Germinal center (tissue), 1 donor: ENCODE results near the gene PLEKHG3.

ENCODE experiments used
- DNase-seq: peaks from one replicate; pipeline ENCODE4 v3.0.0; 2012; ENCODE audit warnings: mixed read lengths, low spot score

The PLEKHG3 gene

DNA sequence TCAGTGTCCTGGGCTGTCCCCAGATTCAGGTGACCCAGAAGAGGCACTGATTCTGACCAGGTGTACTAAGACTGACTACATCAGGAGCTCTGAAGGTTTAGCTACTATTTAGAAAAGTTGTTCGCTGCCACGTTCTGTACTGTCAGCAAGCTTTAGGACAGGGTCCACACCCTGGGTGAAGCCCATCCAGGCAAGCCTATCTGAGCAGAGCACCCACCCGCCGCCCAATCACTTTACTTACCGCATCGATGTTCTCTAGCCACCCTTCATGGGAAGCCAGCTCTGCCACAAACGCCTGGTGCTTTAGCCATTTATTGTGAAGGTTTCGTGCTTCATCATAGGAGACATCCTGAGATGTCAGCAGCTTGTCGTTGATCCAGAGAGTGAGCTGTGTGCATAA lies 79.8 kb downstream of the PLEKHG3 start:
- DNase-seq = no peak

DNA sequence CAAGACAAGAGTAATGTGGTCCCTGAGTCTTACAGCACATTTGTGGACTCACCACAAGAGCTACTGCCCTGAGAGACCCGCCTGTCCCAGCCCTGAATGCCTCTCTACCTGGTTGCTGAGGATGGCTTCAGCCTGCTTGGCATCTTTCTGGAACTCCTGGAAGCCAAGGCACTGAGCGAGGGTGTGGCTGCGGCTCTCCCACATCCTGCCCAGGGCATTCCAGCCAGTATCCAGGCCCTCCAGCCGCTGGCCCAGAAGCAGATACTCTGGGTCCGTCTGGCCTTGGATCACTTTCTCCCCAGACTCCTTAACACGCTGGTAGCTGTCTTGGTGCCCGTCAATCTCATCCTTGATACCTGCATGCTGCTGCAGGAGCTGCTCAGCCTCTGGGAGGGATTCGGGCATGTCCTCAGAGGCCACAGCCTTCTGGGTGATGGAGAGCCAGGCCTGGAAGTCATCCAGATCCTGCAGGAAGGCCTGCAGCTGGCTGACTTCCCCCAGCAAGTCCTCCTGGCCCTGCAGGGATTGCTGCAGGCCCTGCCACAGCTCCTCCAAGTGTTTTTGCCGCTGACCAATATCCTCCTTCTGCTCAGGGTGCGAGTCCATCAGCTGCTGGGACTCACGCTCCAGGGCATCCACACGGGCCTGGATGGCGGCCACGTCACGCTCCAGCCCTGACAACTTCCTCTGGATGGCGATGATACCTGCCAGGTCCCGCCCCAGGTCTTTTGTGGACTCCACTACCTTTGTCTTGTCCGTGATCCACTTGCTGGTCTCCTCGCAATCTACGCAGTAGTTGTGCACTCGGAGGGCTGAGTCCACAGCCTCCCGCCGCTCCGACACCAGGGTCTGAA lies 82.3 kb downstream of the PLEKHG3 start:
- no peak for DNase-seq

DNA sequence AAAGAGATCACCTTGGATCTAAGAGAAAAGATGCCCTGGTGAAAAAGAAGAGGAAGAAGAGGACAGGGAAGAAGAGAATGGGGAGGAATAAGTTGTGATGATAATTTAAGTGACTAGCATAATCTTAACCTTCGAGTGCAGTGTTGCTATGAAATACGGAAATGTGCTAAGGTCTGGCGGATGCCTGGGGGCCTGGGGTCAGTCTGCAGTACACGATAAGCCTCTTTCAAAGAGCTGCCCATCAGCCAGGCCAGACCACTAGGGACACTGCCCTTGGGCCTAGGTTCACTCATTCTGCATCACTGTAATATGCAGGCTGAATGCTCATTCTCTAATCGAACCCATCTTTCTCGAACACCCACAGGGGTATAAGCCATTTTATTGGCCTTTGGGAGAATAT lies 83.4 kb downstream of the PLEKHG3 start:
- DNase-seq = no peak

DNA sequence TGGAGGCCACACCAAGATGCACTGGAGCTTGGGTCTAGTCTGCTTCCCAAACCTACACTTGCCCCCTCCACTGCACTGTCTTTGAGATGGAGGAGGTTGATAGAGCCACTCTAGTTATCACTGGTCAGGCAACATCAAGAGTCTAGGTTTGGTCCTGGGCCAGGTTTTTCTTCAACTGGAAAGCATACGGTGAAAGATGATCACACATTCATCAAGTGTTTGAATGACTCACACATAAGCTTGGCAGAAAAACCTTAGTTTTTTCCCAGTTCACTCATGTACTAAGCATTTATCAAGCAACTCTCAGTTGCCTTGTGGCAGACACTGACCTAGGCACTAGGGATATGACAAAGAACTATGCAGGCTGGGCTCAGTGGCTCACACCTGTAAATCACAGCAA lies 84.5 kb downstream of the PLEKHG3 start:
- DNase-seq = no peak

DNA sequence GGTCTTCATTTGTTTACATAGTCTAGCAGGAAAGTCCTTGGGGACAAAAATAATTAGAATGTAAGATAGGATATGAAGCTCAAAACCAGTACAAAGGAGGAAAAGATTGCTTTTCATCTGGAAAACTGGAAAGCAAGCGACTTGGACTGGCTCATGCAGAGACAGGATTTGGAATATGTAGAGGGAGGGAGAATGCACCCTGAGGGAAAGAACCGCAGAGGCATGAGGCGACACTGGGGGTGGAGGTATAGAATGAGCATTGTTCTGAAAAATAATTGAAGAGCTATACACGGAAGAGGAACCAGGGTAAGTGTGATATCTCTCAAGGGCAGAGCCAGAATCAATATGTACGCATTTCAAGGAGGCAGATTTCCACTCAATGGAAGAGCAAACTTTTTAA lies 85.5 kb downstream of the PLEKHG3 start:
- no peak for DNase-seq

DNA sequence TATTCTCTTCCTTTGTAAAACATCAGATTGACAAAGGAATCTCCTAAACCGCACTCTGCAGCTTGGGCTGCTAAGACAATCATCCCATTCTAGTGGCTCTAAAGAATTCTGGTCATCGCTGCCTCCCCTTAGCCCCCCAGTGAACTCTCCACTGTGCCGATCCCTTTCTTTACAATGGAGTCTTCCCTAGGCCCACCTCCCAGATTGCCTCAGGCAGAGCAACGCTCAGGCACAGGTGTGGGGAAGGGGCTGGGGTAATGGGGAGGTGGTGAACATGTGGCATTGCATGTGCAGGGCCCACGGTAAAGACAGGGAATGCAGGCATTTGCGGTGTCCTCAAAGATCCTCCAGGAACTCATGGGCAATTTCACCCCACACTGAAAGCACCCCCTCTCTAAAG lies 86.3 kb downstream of the PLEKHG3 start:
- no peak for DNase-seq

DNA sequence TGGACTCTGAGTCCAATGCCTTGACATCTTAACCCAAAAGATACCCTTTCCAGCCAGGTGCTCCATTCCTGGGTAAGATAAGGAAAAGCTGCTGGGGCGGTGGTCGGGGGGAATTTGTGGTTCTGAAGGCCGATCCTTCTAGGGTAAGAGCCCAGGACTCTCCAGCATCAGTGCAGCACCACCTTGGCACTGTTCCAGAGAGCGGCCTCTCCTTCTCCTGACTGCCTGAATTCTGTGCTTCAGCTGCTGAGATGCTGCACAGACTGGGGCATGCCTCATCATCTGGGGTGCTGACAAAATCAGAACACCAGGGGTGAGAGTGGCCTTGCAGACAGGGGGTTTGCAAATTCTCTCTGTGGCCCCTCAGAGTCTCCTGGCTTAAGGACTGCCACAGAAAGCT lies 88.0 kb downstream of the PLEKHG3 start:
- DNase-seq = no peak

DNA sequence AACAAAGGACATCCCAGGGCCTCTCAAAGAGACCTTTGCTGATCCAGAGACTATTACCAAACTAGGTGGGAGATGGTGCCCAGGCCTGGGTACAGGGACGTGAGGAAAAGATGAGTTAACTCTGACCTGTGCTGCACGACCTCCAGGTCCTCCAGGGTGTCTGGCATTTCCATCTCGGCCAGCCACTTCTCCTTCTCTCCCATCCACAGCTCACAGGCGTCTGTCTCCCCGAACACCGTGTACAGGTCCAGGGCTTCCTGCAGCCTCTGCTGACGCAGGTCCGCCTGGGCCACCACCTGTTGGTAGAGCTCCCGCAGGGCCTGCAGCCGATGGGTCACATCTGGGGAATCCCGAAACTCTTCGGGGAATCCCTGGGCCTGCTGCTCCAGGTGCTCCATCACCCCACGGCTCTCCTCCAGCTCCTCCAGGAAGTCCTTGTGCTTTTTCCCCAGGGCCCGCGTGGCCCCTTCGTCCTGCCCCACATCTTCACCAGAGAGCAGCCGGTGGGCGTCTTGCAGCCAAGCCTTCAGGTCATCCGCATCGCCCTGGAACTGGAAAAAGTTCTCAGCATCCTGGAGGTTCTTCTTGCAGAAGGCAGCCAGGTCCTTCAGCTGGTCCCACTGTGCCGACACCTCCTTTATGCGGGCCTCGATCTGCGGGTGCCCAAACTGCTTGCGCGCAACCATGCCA lies 88.8 kb downstream of the PLEKHG3 start:
- no peak for DNase-seq

DNA sequence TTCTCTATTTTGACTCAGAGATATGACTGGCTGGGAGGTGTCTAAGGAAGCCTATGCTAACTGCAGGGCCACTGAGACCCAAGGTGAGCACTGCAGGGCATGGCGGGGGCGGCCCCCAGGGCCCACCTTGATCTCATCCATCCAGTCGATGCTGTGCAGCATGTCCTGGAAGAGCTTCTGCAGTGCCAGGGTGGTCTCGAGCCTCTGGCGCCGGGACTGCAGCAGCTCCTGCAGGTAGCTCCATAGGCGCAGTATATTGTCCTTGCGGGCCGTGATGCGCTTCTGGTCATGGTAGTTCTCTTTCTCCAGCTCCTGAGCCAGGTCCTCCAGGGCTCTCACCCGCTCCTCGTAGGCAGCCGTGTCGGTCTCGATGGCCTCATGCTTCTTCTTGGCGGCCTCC lies 91.0 kb downstream of the PLEKHG3 start:
- no peak for DNase-seq

DNA sequence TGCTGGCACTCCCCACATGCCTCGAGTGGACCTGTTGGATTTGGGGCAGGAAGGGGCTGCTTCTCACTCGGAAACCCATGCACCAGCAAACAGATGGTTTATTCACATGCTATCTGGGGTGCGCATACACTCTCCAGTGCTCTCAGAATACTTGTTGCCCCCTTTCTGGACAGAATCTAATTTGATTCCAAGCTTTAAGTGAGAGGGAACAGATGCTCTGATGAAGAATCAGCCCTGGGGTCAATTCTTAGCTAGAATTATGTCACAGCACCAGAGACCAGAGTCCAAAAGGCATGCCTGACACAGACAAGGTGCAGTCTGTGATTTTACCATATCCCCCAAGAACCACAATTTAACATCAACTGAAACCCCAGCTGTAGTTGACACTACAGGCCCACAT lies 91.7 kb downstream of the PLEKHG3 start:
- DNase-seq = no peak

DNA sequence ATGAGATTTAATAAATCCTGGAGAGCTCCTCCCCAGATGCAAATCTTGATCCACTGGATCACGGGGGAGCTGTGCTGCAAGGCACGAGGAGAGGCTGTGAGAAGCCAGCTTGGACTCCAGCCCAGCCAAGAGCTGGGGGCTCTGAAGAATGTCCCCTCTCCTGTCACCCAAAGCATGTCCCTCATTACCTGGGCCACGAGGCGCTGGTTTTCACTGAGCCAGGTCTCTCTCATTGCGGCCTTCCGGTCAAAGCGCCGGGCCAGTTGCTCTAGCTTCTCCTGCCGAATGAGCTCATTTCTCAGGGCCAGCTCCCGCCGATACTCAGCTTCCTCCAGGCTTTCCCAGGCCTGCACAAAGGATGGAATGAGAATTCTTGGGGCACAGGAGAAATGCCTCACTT lies 92.1 kb downstream of the PLEKHG3 start:
- no peak for DNase-seq

DNA sequence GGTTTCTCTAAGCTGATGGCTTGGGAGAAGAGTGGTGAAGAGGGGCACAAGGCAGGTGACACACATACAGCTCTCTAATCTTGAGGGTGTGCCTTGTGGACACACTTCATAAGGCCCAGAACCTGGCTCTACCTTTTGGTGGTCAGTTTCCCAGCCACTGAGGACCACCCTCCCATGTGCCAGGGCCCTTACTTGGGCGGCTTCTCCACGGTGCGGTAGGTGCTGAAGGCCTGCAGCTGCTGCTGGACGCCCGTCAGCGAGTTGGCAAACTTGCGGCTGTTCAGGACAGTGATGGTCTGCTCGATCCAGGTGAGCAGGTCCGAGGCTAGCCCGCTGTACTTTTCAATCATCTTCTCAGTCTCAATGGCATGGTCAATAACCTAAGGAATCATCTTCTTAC lies 95.3 kb downstream of the PLEKHG3 start:
- no peak for DNase-seq
